Neural progenitor cell (in vitro differentiated cells): ENCODE results near the gene OR6K3. TPM values are rescaled to one million over a fixed set of nuclear protein-coding genes. Genes with fewer than 3 reads are reported as not detected.

Experiments
- DNase-seq: peaks from one replicate; pipeline ENCODE4 v3.0.0-alpha.2; 2016; ENCODE audit warnings: low spot score
- H2AFZ ChIP-seq: fragments of 200-600 bp; sonication (generic); replicated peaks from 2 replicates; pipeline ENCODE4 v1.6.1; 2016; ENCODE audit warnings: antibody characterized with exemption
- H3F3A ChIP-seq: fragments of 200-600 bp; sonication (generic); 2 replicates; pipeline ENCODE4 v1.6.1; 2016; ENCODE audit warnings: antibody characterized with exemption, low read depth
- H3K27ac ChIP-seq: fragments of 200-600 bp; sonication (generic); 2 replicates; pipeline ENCODE4 v1.5.1; 2016; ENCODE audit warnings: mild to moderate bottlenecking
- H3K27me3 ChIP-seq: fragments of 200-600 bp; sonication (generic); 2 replicates; pipeline ENCODE4 v1.6.1; 2016; ENCODE audit warnings: mild to moderate bottlenecking, moderate library complexity
- H3K36me3 ChIP-seq: fragments of 200-600 bp; sonication (generic); 2 replicates; pipeline ENCODE4 v1.5.1; 2016
- H3K4me1 ChIP-seq: fragments of 200-600 bp; sonication (generic); 2 replicates; pipeline ENCODE4 v1.6.1; 2016; ENCODE audit warnings: mixed run types
- H3K4me2 ChIP-seq: fragments of 200-600 bp; sonication (generic); 2 replicates; pipeline ENCODE4 v1.6.1; 2016
- H3K4me3 ChIP-seq: fragments of 200-600 bp; sonication (generic); 2 replicates; pipeline ENCODE4 v1.5.1; 2016
- H3K79me2 ChIP-seq: fragments of 200-600 bp; sonication (generic); 2 replicates; pipeline ENCODE4 v1.6.1; 2016; ENCODE audit warnings: low read depth
- H3K9ac ChIP-seq: fragments of 200-600 bp; sonication (generic); 2 replicates; pipeline ENCODE4 v1.6.1; 2016
- H3K9me3 ChIP-seq: fragments of 200-600 bp; sonication (generic); 2 replicates; pipeline ENCODE4 v1.5.1; 2016; ENCODE audit warnings: low read depth
- H4K20me1 ChIP-seq: fragments of 200-600 bp; sonication (generic); 2 replicates; pipeline ENCODE4 v1.6.1; 2016; ENCODE audit warnings: low read depth
- H3K27ac Mint-ChIP-seq: 3 replicates; pipeline ENCODE4 v1.8.0; 2021; ENCODE audit warnings: mixed read lengths
- H3K27me3 Mint-ChIP-seq: 2 replicates; pipeline ENCODE4 v1.8.0; 2022; ENCODE audit warnings: low read depth, mild to moderate bottlenecking, inconsistent platforms, moderate library complexity, mixed read lengths; ENCODE audit not compliant: insufficient read depth
- H3K36me3 Mint-ChIP-seq: 3 replicates; pipeline ENCODE4 v1.8.0; 2021; ENCODE audit warnings: mixed read lengths
- H3K4me1 Mint-ChIP-seq: 3 replicates; pipeline ENCODE4 v1.8.0; 2021; ENCODE audit warnings: mixed read lengths
- H3K4me3 Mint-ChIP-seq: 3 replicates; pipeline ENCODE4 v1.8.0; 2021; ENCODE audit warnings: mild to moderate bottlenecking, moderate library complexity, mixed read lengths
- H3K9me3 Mint-ChIP-seq: 3 replicates; pipeline ENCODE4 v1.8.0; 2020; ENCODE audit warnings: mixed read lengths
- EZH2 ChIP-seq: fragments of 200-600 bp; sonication (generic); IDR thresholded peaks from 2 replicates; pipeline ENCODE4 v1.6.1; 2017; ENCODE audit warnings: antibody characterized with exemption, mild to moderate bottlenecking, moderate library complexity
- EZH2phosphoT487 ChIP-seq: fragments of 200-600 bp; sonication (generic); IDR thresholded peaks from 2 replicates; pipeline ENCODE4 v1.6.1; 2017; ENCODE audit warnings: antibody characterized with exemption
- total RNA-seq: library from RNA; depleted of rRNA; stranded (reverse); fragments of >200 nt; gene quantifications from 2 replicates; pipeline ENCODE4 v1.2.3, GENCODE V29; 2015; ENCODE audit warnings: low replicate concordance
- TF ChIP-seq, protein P1 (sequence below): fragments of 200-600 bp; sonication (generic); IDR thresholded peaks from 2 replicates; pipeline ENCODE4 v1.5.1; 2017; ENCODE audit warnings: antibody characterized with exemption, mild to moderate bottlenecking

The OR6K3 gene
- total RNA-seq, 1 donor from 2014 or later: not detected

DNA sequence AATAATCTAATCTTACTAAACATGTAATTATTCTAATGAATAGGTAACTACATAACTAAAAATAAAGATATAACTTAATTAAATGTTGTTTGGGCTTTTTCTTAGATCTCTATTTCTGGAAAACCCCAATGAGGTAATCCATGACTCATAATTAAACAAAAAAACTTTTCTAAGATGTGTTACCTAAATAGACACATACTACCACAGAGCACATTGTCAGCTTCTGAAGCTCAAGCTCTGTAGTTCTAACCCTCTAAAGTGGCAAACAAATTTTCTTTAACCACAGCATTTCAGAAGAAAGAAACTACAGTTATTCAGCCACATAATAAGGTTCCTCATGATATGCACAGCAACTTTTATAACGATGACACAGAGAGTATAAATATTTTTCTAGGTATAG lies 4.2 kb downstream of the OR6K3 start:
- Histone ChIP-seq H3K27ac (no peak overlapping the region), H3K27me3 (peaks cover 11% of the 10 kb centered on the region), H3F3A (no peaks in the 10 kb centered on the region), H3K4me2 (no peak overlapping the region), H3K4me3 (no peak overlapping the region), H3K36me3 (no peaks in the 10 kb centered on the region), H3K79me2 (no peaks in the 10 kb centered on the region), H3K9ac (no peak overlapping the region), H4K20me1 (no peaks in the 10 kb centered on the region), H2AFZ (no peak overlapping the region), H3K9me3 (no peaks in the 10 kb centered on the region), H3K4me1 (no peaks in the 10 kb centered on the region)
- no peaks in the 10 kb centered on the region for H3K27me3 Mint-ChIP-seq
- H3K36me3 Mint-ChIP-seq: no peaks in the 10 kb centered on the region
- DNase-seq: no peak
- no peak overlapping the region for H3K27ac Mint-ChIP-seq
- H3K4me3 Mint-ChIP-seq: no peak overlapping the region
- TF ChIP-seq, protein P1, sequence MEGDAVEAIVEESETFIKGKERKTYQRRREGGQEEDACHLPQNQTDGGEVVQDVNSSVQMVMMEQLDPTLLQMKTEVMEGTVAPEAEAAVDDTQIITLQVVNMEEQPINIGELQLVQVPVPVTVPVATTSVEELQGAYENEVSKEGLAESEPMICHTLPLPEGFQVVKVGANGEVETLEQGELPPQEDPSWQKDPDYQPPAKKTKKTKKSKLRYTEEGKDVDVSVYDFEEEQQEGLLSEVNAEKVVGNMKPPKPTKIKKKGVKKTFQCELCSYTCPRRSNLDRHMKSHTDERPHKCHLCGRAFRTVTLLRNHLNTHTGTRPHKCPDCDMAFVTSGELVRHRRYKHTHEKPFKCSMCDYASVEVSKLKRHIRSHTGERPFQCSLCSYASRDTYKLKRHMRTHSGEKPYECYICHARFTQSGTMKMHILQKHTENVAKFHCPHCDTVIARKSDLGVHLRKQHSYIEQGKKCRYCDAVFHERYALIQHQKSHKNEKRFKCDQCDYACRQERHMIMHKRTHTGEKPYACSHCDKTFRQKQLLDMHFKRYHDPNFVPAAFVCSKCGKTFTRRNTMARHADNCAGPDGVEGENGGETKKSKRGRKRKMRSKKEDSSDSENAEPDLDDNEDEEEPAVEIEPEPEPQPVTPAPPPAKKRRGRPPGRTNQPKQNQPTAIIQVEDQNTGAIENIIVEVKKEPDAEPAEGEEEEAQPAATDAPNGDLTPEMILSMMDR: no peak
- TF ChIP-seq EZH2phosphoT487 (no peak), EZH2 (no peak)
- H3K9me3 Mint-ChIP-seq: no peaks in the 10 kb centered on the region
- H3K4me1 Mint-ChIP-seq: no peaks in the 10 kb centered on the region

DNA sequence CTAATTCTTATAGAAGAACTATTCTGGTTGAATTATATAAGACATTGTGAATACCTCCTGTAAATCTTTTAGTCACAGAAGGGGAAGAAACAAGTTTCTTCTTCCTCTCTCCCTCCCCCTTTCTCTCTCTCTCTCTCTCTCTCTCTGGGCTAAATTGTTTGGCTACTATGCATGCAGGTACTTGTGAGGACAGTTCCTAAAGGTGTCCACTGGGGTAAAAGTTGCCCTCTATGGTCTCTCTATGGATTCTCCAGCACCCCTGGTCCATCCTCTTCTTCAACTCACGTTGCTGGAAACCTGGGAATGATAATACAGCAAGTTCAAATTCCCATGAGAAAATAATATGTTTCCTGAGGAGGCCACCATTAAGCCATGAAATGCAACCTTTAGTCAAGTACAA lies 5.8 kb downstream of the OR6K3 start:
- no peak overlapping the region for H2AFZ ChIP-seq
- no peak overlapping the region for H3K4me2 ChIP-seq
- no peak overlapping the region for H3K4me3 Mint-ChIP-seq
- peaks cover 11% of the 10 kb centered on the region for H3K27me3 ChIP-seq
- TF ChIP-seq EZH2 (no peak), EZH2phosphoT487 (no peak)
- TF ChIP-seq, protein P1: no peak
- H3K9ac ChIP-seq: no peak overlapping the region
- H3K9me3 ChIP-seq: no peaks in the 10 kb centered on the region
- H3K27ac Mint-ChIP-seq: no peak overlapping the region
- no peaks in the 10 kb centered on the region for H3K36me3 ChIP-seq
- no peaks in the 10 kb centered on the region for H3K4me1 ChIP-seq
- H3K4me1 Mint-ChIP-seq: no peaks in the 10 kb centered on the region
- no peaks in the 10 kb centered on the region for H3K36me3 Mint-ChIP-seq
- H3K9me3 Mint-ChIP-seq: no peaks in the 10 kb centered on the region
- H4K20me1 ChIP-seq: no peaks in the 10 kb centered on the region
- H3K79me2 ChIP-seq: no peaks in the 10 kb centered on the region
- no peak overlapping the region for H3K4me3 ChIP-seq
- no peaks in the 10 kb centered on the region for H3K27me3 Mint-ChIP-seq
- DNase-seq: no peak
- H3F3A ChIP-seq: no peaks in the 10 kb centered on the region
- H3K27ac ChIP-seq: no peak overlapping the region

DNA sequence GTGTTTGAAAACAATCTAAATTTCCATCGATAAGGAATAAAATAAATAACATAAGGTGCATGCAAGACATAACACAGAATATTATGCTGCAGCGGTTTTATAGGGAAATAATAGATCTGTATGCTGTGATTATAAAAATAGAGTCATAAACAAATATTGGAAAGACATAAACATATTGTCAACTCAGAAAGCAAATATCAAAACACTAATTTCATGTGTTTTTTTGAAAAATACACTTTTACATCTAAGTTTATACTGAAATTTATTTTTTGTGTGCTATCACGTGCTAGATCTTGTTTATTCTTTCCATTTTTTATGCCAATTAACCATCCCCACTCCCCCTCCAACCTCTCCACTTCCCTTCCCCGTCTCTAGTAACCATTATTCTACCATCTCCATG lies 9.4 kb downstream of the OR6K3 start:
- H3K27me3 Mint-ChIP-seq: no peaks in the 10 kb centered on the region
- no peaks in the 10 kb centered on the region for H4K20me1 ChIP-seq
- no peaks in the 10 kb centered on the region for H3K9me3 Mint-ChIP-seq
- no peak overlapping the region for H3K4me3 ChIP-seq
- H3K9me3 ChIP-seq: no peaks in the 10 kb centered on the region
- H3K4me1 Mint-ChIP-seq: no peaks in the 10 kb centered on the region
- H3K27ac Mint-ChIP-seq: no peak overlapping the region
- no peak overlapping the region for H3K9ac ChIP-seq
- H3K4me3 Mint-ChIP-seq: no peak overlapping the region
- no peaks in the 10 kb centered on the region for H3K36me3 ChIP-seq
- H3K27ac ChIP-seq: no peak overlapping the region
- no peaks in the 10 kb centered on the region for H3K79me2 ChIP-seq
- peaks cover 11% of the 10 kb centered on the region for H3K27me3 ChIP-seq
- no peaks in the 10 kb centered on the region for H3F3A ChIP-seq
- TF ChIP-seq, protein P1: no peak
- TF ChIP-seq EZH2 (no peak), EZH2phosphoT487 (no peak)
- DNase-seq: no peak
- no peak overlapping the region for H3K4me2 ChIP-seq
- H2AFZ ChIP-seq: no peak overlapping the region
- no peaks in the 10 kb centered on the region for H3K4me1 ChIP-seq
- H3K36me3 Mint-ChIP-seq: no peaks in the 10 kb centered on the region
